PC-9 (cell line): ENCODE measurements around the gene EYA2. TPM values are rescaled to one million over a fixed set of nuclear protein-coding genes. Genes with fewer than 3 reads are reported as not detected.

Experiments
- BruUV-seq: library from RNA; stranded (reverse); fragments of 400-500 nt; replicated peaks from 2 replicates; lab custom pipeline; 2021; lab: Mats Ljungman, UMichigan
- CTCF ChIA-PET: fragments of 300-600 bp; sonication (Branson Sonifier 250); formaldehyde crosslinking; loops from one replicate; lab custom pipeline; 2022; ENCODE audit warnings: antibody characterized with exemption; lab: Charles Lee
- POLR2A ChIA-PET: fragments of 300-600 bp; sonication (Branson Sonifier 250); formaldehyde crosslinking; loops from one replicate; lab custom pipeline; 2022; ENCODE audit warnings: antibody characterized with exemption; ENCODE audit not compliant: unreplicated experiment; lab: Charles Lee
- DNase-seq, 2 experiments: peaks; one replicate each; pipeline versions ENCODE4 v3.0.0 to v3.0.0-alpha.2; 2015 to 2022; ENCODE audit warnings: mixed read lengths in 1 of 2
- H2AFZ ChIP-seq: fragments of 200-600 bp; sonication (generic); 2 replicates; pipeline ENCODE4 v1.8.1; 2017; ENCODE audit warnings: antibody characterized with exemption
- H3F3A ChIP-seq: fragments of 200-600 bp; sonication (generic); 2 replicates; pipeline ENCODE4 v1.8.1; 2017; ENCODE audit warnings: antibody characterized with exemption, mild to moderate bottlenecking, low read depth; ENCODE audit not compliant: insufficient read depth
- H3K27ac ChIP-seq: fragments of 200-600 bp; sonication (generic); 2 replicates; pipeline ENCODE4 v1.6.1; 2016; ENCODE audit warnings: mixed run types
- H3K27me3 ChIP-seq: fragments of 200-600 bp; sonication (generic); 2 replicates; pipeline ENCODE4 v1.6.1; 2016; ENCODE audit warnings: low read depth, mixed run types; ENCODE audit not compliant: insufficient read depth
- H3K36me3 ChIP-seq: fragments of 200-600 bp; sonication (generic); 2 replicates; pipeline ENCODE4 v1.6.1; 2016; ENCODE audit warnings: low read depth, mixed run types
- H3K4me1 ChIP-seq: fragments of 200-600 bp; sonication (generic); replicated peaks from 2 replicates; pipeline ENCODE4 v1.6.1; 2016; ENCODE audit warnings: mixed run types; ENCODE audit not compliant: insufficient read depth
- H3K4me2 ChIP-seq: fragments of 200-600 bp; sonication (generic); 2 replicates; pipeline ENCODE4 v1.6.1; 2017; ENCODE audit warnings: mixed run types
- H3K4me3 ChIP-seq: fragments of 200-600 bp; sonication (generic); 2 replicates; pipeline ENCODE4 v1.6.1; 2016; ENCODE audit warnings: mixed run types
- H3K79me2 ChIP-seq: fragments of 200-600 bp; sonication (generic); 2 replicates; pipeline ENCODE4 v1.6.1; 2017; ENCODE audit warnings: low read depth, mixed run types
- H3K9me2 ChIP-seq: fragments of 200-600 bp; sonication (generic); 2 replicates; pipeline ENCODE4 v1.8.1; 2017; ENCODE audit warnings: mild to moderate bottlenecking; ENCODE audit not compliant: insufficient read depth
- H3K9me3 ChIP-seq: fragments of 200-600 bp; sonication (generic); 2 replicates; pipeline ENCODE4 v1.8.1; 2016; ENCODE audit warnings: low read depth; ENCODE audit not compliant: insufficient read depth
- H4K20me1 ChIP-seq: fragments of 200-600 bp; sonication (generic); 2 replicates; pipeline ENCODE4 v1.8.1; 2017; ENCODE audit not compliant: insufficient read depth
- CTCF ChIP-seq: fragments of 200-600 bp; sonication (generic); conservative IDR thresholded peaks from 2 replicates; pipeline ENCODE4 v1.6.1; 2017; ENCODE audit warnings: mixed run types, antibody characterized with exemption, mild to moderate bottlenecking, moderate library complexity
- EZH2 ChIP-seq: fragments of 200-600 bp; sonication (generic); IDR thresholded peaks from 2 replicates; pipeline ENCODE4 v1.8.0; 2017; ENCODE audit warnings: antibody characterized with exemption, low read depth
- intact Hi-C: fragments of 100-400 bp; cut with micrococcal nuclease; formaldehyde crosslinking; loops from one replicate; pipeline ENCODE4 v1.10.0; 2022; ENCODE audit not compliant: unreplicated experiment
- total RNA-seq: library from RNA; stranded (reverse); gene quantifications from 2 replicates; pipeline ENCODE4 v1.2.3, GENCODE V29; 2021

Gene EYA2
- total RNA-seq, 1 experiment from 2014 or later = not detected

- no peak for TF ChIP-seq EZH2
- no peak for TF ChIP-seq CTCF
- Histone ChIP-seq H3K27me3 (peaks cover 8% of the 10 kb centered on the region; the same call in 1 of the 2 replicates), H4K20me1 (no peaks in the 10 kb centered on the region), H2AFZ (no peak overlapping the region), H3F3A (no peaks in the 10 kb centered on the region), H3K36me3 (no peaks in the 10 kb centered on the region), H3K4me1 (no peaks in the 10 kb centered on the region), H3K9me3 (no peaks in the 10 kb centered on the region), H3K4me3 (no peak overlapping the region), H3K79me2 (no peaks in the 10 kb centered on the region), H3K27ac (no peak overlapping the region), H3K9me2 (no peaks in the 10 kb centered on the region), H3K4me2 (no peak overlapping the region)
- ChIA-PET CTCF (no interaction called here), POLR2A (interaction anchor here (0.7 kb wide), 1 partner anchor 43 kb away, joined by 14 read pairs; no protein-coding TSS in a partner anchor)
- no TSS peak for BruUV-seq
- intact Hi-C loops = no loop called here
- no peak for DNase-seq
Measured at GRCh38 chr20:47038566-47039560, 144.2 kb downstream of the EYA2 start.

DNA sequence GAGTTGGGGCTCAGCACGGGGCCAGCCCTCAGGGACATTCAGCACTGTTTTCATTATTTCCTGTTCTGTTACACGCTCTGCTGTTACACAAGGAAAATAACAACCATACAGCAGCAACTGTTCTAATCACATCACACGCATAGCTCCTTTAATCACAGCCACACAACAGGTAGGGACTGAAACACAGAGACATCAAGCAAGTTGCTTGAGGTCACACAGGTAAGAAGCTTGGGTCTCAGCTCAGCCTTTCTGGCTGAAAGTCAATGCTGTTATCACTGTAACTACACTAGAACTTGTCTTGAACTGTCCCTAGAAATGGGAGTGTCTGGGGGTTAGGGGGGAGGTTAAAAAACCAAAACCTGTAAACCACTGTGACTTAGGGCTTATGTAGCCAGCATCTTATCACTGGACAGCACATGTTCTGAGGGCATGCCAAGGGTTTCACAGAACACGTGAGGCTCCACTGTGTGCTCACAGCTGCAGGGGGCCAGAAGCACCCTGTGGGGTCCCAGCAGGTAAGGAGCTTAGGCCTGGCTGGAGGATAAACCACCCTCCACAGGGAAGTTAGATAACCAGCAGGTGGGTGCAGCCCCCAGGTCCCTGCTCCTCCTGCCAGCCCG lies 146.0 kb downstream of the EYA2 start:
- Histone ChIP-seq H3K4me2 (no peak overlapping the region), H3K4me3 (no peak overlapping the region), H3K4me1 (no peaks in the 10 kb centered on the region), H3K27ac (no peak overlapping the region), H3F3A (no peaks in the 10 kb centered on the region), H3K27me3 (peaks cover 8% of the 10 kb centered on the region; the same call in 1 of the 2 replicates), H2AFZ (no peak overlapping the region), H4K20me1 (no peaks in the 10 kb centered on the region), H3K9me2 (no peaks in the 10 kb centered on the region), H3K79me2 (no peaks in the 10 kb centered on the region), H3K36me3 (no peaks in the 10 kb centered on the region), H3K9me3 (no peaks in the 10 kb centered on the region)
- intact Hi-C loops = no loop called here
- ChIA-PET POLR2A (no interaction called here), CTCF (no interaction called here)
- DNase-seq = no peak
- BruUV-seq = no TSS peak
- TF ChIP-seq CTCF (no peak), EZH2 (no peak)

GRCh38 chr20:47041396-47041899 lies 146.8 kb downstream of the EYA2 start:
- no peaks in the 10 kb centered on the region for H3F3A ChIP-seq
- H3K4me3 ChIP-seq = no peak overlapping the region
- no peaks in the 10 kb centered on the region for H3K4me1 ChIP-seq
- H3K9me3 ChIP-seq = no peaks in the 10 kb centered on the region
- H4K20me1 ChIP-seq = no peaks in the 10 kb centered on the region
- H2AFZ ChIP-seq = no peak overlapping the region
- peaks cover 8% of the 10 kb centered on the region; the same call in 1 of the 2 replicates for H3K27me3 ChIP-seq
- no peak overlapping the region for H3K27ac ChIP-seq
- H3K9me2 ChIP-seq = no peaks in the 10 kb centered on the region
- no peaks in the 10 kb centered on the region for H3K36me3 ChIP-seq
- no peak for DNase-seq
- intact Hi-C loops = no loop called here
- no peaks in the 10 kb centered on the region for H3K79me2 ChIP-seq
- no peak overlapping the region for H3K4me2 ChIP-seq
- ChIA-PET POLR2A (no interaction called here), CTCF (no interaction called here)
- BruUV-seq = no TSS peak
- TF ChIP-seq EZH2 (no peak), CTCF (no peak)
